ENCODE results near the gene B4GALT5.

B4GALT5 gene

DNA sequence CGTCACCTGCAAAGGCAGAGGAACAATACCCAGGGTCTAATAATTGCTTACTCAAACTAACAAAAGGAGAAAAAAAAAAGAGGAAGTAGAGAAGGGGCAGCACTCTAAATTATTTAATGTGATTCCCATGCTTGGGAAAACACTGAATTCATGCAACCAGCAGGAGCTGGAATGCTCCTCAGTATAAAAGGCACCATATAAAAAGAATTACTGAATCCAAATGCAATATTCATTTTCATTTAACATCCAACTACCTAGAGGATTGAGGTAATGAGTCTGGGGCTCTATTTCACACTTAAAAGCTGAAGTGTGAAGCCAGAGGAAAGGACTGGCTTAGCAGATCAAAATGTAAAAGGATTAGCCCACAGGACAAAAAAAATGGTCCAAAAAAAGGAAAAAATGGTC is 8.7 kb downstream of the B4GALT5 start:
- Mint-ChIP-seq H3K27me3 (no peaks in the 10 kb centered on the region), H3K36me3 (ENCODE audit: insufficient read depth) (peaks cover 20% of the 10 kb centered on the region), H3K27ac (peak overlapping the region; percentile 74 to 89), H3K4me3 (peak overlapping the region; percentile 31 to 54), H3K4me1 (ENCODE audit: low read depth in 2 of 2) (peaks cover 40 to 69% of the 10 kb centered on the region in 2 donors), H3K9me3 (no peaks in the 10 kb centered on the region)
- DNase-seq (no peak), ATAC-seq (replicated peaks) (no peak)

DNA sequence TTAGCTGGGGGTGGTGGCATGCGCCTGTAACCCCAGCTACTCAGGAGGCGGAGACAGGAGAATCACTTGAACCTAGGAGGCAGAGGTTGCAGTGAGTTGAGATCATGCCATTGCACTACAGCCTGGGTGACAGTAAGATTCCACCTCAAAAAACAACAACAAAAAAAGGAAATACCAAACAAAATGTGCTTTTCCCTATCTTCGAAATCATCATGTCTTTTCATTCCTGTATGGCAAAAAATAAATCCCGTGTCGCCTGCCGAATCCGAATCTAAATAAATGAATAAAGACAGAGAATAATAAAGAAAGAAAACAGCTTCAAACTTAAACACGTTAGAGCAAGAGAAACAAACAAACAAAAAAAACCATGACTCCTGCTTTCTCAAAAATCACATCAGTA is 11.8 kb downstream of the B4GALT5 start:
- peaks cover 54 to 69% of the 10 kb centered on the region in 2 donors for H3K4me1 Mint-ChIP-seq (ENCODE audit: low read depth in 2 of 2)
- no peaks in the 10 kb centered on the region for H3K27me3 Mint-ChIP-seq
- ATAC-seq (replicated peaks): no peak
- H3K36me3 Mint-ChIP-seq (ENCODE audit: insufficient read depth): peaks cover 20% of the 10 kb centered on the region
- peak overlapping the region; percentile 86 for H3K27ac Mint-ChIP-seq
- H3K4me3 Mint-ChIP-seq: peak overlapping the region; percentile 61 to 62
- H3K9me3 Mint-ChIP-seq: no peaks in the 10 kb centered on the region
- no peak for DNase-seq

DNA sequence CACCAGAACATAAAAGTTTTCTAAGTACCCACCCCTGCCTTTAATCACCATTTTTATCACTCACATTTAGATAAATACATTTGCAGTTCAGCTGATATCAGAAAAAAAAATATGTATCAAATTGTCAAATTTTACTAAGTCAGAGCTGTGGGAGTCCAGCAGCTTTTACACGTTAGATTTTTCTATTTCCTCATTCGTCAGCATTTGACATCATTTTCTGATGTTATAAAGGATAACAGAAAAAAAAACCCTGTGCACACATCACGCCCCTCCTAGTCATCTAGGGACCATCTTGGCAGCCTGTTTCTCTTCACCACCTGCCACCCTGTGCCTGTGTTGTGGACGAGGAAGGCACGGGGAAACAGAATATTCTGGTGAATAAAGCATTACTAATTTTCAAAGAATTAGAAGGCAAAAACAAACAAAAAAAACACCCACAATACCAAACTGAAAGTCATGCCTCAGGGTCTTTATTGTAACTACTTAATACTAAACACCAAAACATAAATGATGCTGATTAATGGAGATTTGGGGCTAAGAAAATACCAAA is 12.4 kb downstream of the B4GALT5 start:
- peaks cover 20% of the 10 kb centered on the region for H3K36me3 Mint-ChIP-seq (ENCODE audit: insufficient read depth)
- H3K27ac Mint-ChIP-seq: peak overlapping the region; percentile 86
- H3K9me3 Mint-ChIP-seq: no peaks in the 10 kb centered on the region
- no peaks in the 10 kb centered on the region for H3K27me3 Mint-ChIP-seq
- DNase-seq (no peak), ATAC-seq (replicated peaks) (peak; percentile 54)
- peak overlapping the region; percentile 61 to 62 for H3K4me3 Mint-ChIP-seq
- H3K4me1 Mint-ChIP-seq (ENCODE audit: low read depth in 2 of 2): peaks cover 48 to 67% of the 10 kb centered on the region in 2 donors

DNA sequence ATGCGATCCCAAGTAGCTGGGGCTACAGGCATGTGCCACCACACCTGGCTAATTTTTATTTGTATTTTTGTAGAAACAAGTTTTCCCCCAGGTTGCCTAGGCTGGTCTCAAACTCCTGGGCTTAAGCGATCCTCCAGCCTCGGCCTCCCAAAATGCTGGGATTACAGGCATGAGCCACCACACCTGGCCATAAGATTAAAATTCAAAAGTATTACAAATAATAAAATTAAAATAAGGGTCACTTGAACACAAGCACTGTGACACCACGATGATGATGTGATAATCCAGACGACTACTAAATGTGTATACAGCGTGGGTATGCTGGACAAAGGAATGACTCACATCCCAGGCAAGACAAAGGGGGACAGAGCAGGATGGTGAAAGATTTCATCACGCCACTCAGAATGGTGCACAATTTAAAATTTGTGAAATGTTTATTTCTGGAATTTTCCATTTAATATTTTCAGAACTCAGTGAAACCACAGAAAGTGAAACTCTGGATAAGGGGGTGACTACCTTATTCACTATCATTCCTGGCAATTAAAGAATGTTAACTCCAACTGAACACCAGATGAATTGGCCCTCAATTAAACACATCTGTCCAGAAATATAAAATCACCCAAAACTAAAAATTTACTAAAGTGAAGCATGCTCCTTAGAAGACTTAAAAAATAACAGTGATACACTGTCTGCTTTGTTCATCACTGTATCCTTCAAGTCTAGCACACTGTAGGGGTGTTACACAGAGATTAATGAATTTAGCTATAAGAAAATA is 13.1 kb downstream of the B4GALT5 start:
- H3K4me1 Mint-ChIP-seq (ENCODE audit: low read depth in 2 of 2): peaks cover 48 to 63% of the 10 kb centered on the region in 2 donors
- no peaks in the 10 kb centered on the region for H3K27me3 Mint-ChIP-seq
- peak; percentile 28 for ATAC-seq (replicated peaks)
- H3K9me3 Mint-ChIP-seq: no peaks in the 10 kb centered on the region
- H3K36me3 Mint-ChIP-seq (ENCODE audit: insufficient read depth): peaks cover 20% of the 10 kb centered on the region
- DNase-seq: no peak
- H3K27ac Mint-ChIP-seq: peak overlapping the region; percentile 86
- H3K4me3 Mint-ChIP-seq: peak overlapping the region; percentile 61 to 62

DNA sequence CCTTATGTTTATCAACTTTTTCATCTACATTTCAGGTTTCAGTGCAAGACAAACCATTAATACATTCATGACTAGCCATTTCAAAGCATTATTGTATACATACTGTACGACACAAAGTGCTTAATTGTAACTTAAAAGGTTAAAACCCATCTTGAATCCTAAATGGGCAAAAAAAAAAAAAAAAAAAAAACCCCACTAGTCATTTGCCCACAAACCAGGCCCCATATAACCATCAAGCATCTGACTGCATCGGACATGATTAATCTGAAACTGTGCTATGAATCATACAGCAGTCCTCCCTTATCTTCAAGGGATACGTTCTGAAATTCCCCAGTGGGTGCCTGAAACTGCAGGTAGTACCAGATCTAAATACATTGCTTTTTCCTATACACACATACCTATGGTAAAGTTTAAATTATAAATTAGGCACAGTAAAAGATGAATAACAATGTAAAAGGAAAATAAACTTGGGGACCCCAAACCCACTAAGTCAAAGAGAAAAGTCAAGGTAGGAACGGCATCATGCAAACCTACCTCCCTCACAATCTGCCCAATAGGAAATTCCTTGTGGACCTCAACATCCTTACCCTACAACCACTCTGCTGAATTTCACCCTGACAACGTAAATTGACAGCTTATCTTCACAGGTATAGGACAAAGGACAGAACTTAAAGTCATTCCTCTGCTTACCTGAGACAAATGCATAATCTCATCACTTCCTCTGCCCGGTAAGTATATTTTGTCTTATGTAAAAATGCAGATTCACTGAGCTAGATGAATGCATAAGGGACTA is 14.3 kb downstream of the B4GALT5 start:
- Mint-ChIP-seq H3K4me1 (ENCODE audit: low read depth in 2 of 2) (peaks cover 45 to 61% of the 10 kb centered on the region in 2 donors), H3K27me3 (no peaks in the 10 kb centered on the region), H3K4me3 (peak overlapping the region; percentile 62 to 66), H3K36me3 (ENCODE audit: insufficient read depth) (peaks cover 20% of the 10 kb centered on the region), H3K9me3 (no peaks in the 10 kb centered on the region), H3K27ac (peak overlapping the region; percentile 51 to 83)
- peak; percentile 84 for ATAC-seq (replicated peaks)
- DNase-seq: no peak

DNA sequence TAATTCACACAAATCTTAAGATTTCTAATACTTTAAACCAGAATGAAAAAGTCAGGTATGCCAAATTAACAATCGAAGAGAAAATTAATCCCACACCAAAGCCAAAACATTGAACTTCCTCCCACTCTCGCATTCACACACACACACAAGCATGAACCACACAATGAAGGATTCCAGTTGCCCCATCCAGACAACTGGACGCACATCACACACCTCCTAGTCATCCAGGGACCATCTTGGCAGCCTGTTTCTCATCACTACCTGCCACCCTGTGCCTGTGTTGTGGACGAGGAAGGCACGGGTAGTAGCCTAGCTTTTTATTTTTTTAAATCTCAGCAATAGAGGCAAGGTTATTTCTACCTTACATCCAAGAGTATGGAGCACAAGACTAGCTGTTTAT is 15.2 kb downstream of the B4GALT5 start:
- Mint-ChIP-seq H3K36me3 (ENCODE audit: insufficient read depth) (peaks cover 20% of the 10 kb centered on the region), H3K9me3 (no peaks in the 10 kb centered on the region), H3K27ac (peak overlapping the region; percentile 51 to 83), H3K4me1 (ENCODE audit: low read depth in 2 of 2) (peaks cover 54 to 69% of the 10 kb centered on the region in 2 donors), H3K27me3 (no peaks in the 10 kb centered on the region), H3K4me3 (peak overlapping the region; percentile 62 to 66)
- no peak for ATAC-seq (replicated peaks)
- DNase-seq: no peak

DNA sequence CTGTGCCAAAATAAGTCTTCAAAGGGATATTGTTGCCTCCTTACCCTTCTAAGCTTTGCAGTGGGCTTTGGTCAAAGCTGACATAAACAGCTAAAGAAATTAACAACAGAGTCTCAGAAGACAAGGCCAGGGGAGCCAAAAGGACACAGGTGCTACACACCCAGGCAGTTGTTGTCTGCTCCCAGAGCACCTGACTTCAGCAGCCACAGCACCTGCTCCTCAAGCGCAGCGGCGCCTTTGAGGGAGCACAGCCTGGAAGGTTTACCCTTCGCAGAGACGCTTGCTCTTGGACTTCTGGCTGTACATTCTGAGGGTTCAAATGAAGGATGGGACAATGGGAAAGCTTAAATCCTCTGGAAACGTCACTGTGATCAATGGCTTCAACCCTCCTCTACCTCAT is 16.6 kb downstream of the B4GALT5 start:
- DNase-seq: no peak
- H3K4me3 Mint-ChIP-seq: peak overlapping the region; percentile 21 to 35
- no peaks in the 10 kb centered on the region for H3K9me3 Mint-ChIP-seq
- peak overlapping the region; percentile 76 to 78 for H3K27ac Mint-ChIP-seq
- ATAC-seq (replicated peaks): no peak
- H3K4me1 Mint-ChIP-seq (ENCODE audit: low read depth in 2 of 2): peaks cover 57 to 74% of the 10 kb centered on the region in 2 donors
- H3K36me3 Mint-ChIP-seq (ENCODE audit: insufficient read depth): peaks cover 20% of the 10 kb centered on the region
- no peaks in the 10 kb centered on the region for H3K27me3 Mint-ChIP-seq

DNA sequence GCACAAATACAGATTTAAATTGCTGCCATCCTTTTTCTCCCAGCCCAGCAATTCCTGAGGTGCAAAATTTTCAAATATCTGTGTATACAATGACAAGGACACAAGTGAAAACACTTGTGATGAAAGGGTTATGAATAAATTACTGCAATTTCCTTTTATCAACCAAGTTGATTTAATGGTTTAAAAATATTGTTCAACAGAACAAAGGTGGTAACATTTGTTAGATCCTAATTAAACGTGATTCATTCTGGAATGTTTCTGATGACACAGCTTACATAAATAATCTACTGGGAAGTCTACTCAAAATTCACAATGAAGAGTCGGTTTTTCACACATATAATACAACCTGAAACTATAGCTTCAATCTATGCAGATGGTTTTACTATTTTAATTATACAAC is 17.1 kb downstream of the B4GALT5 start:
- Mint-ChIP-seq H3K4me1 (ENCODE audit: low read depth in 2 of 2) (peaks cover 55 to 74% of the 10 kb centered on the region in 2 donors), H3K27me3 (no peaks in the 10 kb centered on the region), H3K27ac (peak overlapping the region in 1 of 2 donors; percentile 76), H3K4me3 (no peak overlapping the region), H3K9me3 (no peaks in the 10 kb centered on the region), H3K36me3 (ENCODE audit: insufficient read depth) (peaks cover 18% of the 10 kb centered on the region)
- ATAC-seq (replicated peaks) (no peak), DNase-seq (no peak)

DNA sequence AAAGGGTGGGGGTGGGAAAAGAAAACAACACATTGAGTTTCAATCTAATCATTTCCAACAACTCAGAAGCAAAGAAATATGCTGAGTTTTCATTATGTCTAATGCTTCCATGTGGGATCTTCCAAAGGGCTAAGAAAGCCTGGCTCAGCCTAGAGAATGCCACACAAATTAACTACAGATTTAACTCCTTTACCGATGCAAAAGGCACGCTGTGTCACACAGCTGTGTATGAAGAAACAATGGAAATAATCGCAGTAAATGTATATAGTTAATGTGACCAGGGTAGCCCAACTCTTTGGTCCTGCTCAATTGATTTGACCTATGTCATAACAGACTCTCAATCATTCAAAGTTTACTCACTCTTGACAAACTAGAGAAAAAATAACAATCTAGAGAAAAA is 17.8 kb downstream of the B4GALT5 start:
- peak overlapping the region in 1 of 2 donors; percentile 76 for H3K27ac Mint-ChIP-seq
- no peaks in the 10 kb centered on the region for H3K27me3 Mint-ChIP-seq
- no peaks in the 10 kb centered on the region for H3K9me3 Mint-ChIP-seq
- no peak overlapping the region for H3K4me3 Mint-ChIP-seq
- no peak for ATAC-seq (replicated peaks)
- peaks cover 11% of the 10 kb centered on the region for H3K36me3 Mint-ChIP-seq (ENCODE audit: insufficient read depth)
- no peak for DNase-seq
- H3K4me1 Mint-ChIP-seq (ENCODE audit: low read depth in 2 of 2): peaks cover 52 to 74% of the 10 kb centered on the region in 2 donors

DNA sequence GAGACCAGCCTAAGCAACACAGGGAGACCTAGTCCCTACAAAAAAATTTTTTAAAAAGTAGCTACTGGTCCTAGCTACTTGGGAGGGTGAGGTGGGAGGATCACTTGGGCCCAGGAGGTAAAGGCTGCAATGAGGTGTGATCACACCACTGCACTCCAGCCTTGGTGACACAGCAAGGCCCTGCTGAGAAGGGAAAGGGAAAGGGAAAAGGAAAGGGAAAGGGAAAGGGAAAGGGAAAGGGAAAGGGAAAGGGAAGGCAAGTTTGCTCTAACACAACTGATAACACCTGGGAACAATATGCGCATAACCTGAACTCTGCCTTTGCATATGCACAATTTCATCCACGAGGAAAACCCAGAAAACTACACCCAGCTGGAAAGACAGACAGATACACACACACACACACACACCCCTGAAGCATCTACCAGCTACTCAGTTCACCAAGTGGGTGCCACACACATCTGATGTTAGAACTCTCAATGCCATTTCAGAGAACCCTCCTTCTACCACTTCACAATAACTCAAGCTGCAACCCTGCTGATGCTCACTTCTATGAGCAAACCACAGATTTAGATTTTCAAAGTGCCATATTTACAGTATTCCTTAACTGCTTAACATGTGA is 19.1 kb downstream of the B4GALT5 start:
- DNase-seq (no peak), ATAC-seq (replicated peaks) (peak; percentile 33)
- no peaks in the 10 kb centered on the region for H3K9me3 Mint-ChIP-seq
- H3K4me1 Mint-ChIP-seq (ENCODE audit: low read depth in 2 of 2): peaks cover 54 to 73% of the 10 kb centered on the region in 2 donors
- H3K4me3 Mint-ChIP-seq: peak overlapping the region; percentile 3 to 31
- H3K36me3 Mint-ChIP-seq (ENCODE audit: insufficient read depth): peaks cover 9% of the 10 kb centered on the region
- H3K27me3 Mint-ChIP-seq: no peaks in the 10 kb centered on the region
- H3K27ac Mint-ChIP-seq: peak overlapping the region; percentile 3 to 78

DNA sequence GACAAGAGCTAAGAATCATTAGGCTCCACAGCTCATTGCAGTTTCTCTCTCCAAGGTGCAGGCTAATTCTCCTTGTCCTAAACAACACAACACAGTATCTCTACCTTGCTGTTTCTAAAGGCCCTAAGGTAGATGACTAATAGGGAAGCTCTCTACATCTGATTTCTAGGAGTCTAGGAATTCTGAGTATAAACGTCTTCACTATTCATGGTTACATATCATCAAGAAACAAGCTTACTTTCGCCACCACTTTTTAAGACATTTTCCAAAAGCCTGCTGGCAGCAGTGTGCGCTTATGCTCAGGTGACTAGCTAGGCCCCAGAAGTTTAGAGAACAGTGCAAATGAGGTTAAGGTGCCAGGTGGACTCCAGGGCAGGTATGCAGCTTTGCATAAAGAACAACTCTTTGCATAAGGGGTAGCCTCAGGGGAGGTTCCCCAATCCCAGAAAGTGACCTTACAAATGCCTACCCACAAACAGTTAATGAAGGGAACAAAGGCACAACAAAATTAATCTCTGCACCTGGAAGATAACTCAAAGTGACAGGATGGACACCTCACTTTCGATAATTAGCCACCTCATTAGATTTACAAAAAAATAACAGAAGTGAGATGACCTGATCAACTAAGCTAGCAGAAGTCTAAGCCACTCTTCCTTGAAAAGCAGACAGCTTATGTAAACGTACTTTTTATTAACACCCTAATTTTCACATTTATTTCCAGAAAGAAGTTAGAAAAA is 20.1 kb downstream of the B4GALT5 start:
- H3K4me3 Mint-ChIP-seq: no peak overlapping the region
- no peaks in the 10 kb centered on the region for H3K9me3 Mint-ChIP-seq
- DNase-seq (no peak), ATAC-seq (replicated peaks) (no peak)
- H3K27me3 Mint-ChIP-seq: no peaks in the 10 kb centered on the region
- H3K27ac Mint-ChIP-seq: peak overlapping the region in 1 of 2 donors; percentile 78
- H3K36me3 Mint-ChIP-seq (ENCODE audit: insufficient read depth): peaks cover 13% of the 10 kb centered on the region
- H3K4me1 Mint-ChIP-seq (ENCODE audit: low read depth in 2 of 2): peaks cover 51 to 72% of the 10 kb centered on the region in 2 donors

DNA sequence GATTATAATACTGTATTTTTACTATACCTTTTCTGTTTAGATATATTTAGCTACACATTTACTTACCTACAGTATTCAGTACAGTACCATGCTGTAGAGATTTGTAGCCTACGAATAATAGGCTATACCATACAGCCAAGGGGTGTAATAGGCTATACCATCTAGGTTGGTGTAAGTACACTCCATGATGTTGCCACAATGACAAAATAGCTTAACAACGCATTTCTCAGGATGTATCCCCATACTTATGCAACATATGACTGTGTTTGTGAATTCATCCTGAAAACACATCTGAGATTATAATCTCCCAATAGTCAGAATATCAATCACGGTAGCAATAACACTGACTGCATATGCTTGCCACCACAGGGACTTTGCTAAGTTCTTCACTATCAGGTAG is 20.7 kb downstream of the B4GALT5 start:
- H3K4me3 Mint-ChIP-seq: no peak overlapping the region
- H3K36me3 Mint-ChIP-seq (ENCODE audit: insufficient read depth): peaks cover 16% of the 10 kb centered on the region
- ATAC-seq (replicated peaks) (no peak), DNase-seq (no peak)
- peak overlapping the region in 1 of 2 donors; percentile 41 for H3K27ac Mint-ChIP-seq
- no peaks in the 10 kb centered on the region for H3K27me3 Mint-ChIP-seq
- peaks cover 52 to 73% of the 10 kb centered on the region in 2 donors for H3K4me1 Mint-ChIP-seq (ENCODE audit: low read depth in 2 of 2)
- H3K9me3 Mint-ChIP-seq: no peaks in the 10 kb centered on the region

All from effector memory CD8-positive, alpha-beta T cell (primary cell).